ENCODE data around the gene LPO. TPM values are rescaled to one million over a fixed set of nuclear protein-coding genes. Genes with fewer than 3 reads are reported as not detected.

Gene LPO
- total RNA-seq, 2 donors from 2014 or later = not detected

- Histone ChIP-seq H3K9me3 (no peaks in the 10 kb centered on the region), H3K4me1 (ENCODE audit: control insufficient read depth in 1 of 2, low read depth in 2 of 2) (no peaks in the 10 kb centered on the region), H3K4me3 (no peak overlapping the region), H3K27me3 (replicated peaks; ENCODE audit: insufficient read depth) (no peaks in the 10 kb centered on the region), H3K27ac (no peak overlapping the region), H3K36me3 (peaks cover 11% of the 10 kb centered on the region)
- no peak for TF ChIP-seq CTCF (IDR thresholded peaks at IDR 0.05)
- no peak for DNase-seq (ENCODE audit: low spot score)
- no peak for ATAC-seq (ENCODE audit: insufficient number of reproducible peaks, low FRiP score, low read depth)
Observed at GRCh38 chr17:58205936-58206335, 32.4 kb upstream of the LPO start.

- no peaks in the 10 kb centered on the region for H3K9me3 ChIP-seq
- H3K27ac ChIP-seq = no peak overlapping the region
- peaks cover 17% of the 10 kb centered on the region for H3K36me3 ChIP-seq
- no peak for ATAC-seq (ENCODE audit: insufficient number of reproducible peaks, low FRiP score, low read depth)
- H3K4me1 ChIP-seq (ENCODE audit: control insufficient read depth in 1 of 2, low read depth in 2 of 2) = no peaks in the 10 kb centered on the region
- H3K27me3 ChIP-seq (replicated peaks; ENCODE audit: insufficient read depth) = no peaks in the 10 kb centered on the region
- no peak overlapping the region for H3K4me3 ChIP-seq
- DNase-seq (ENCODE audit: low spot score) = no peak
- TF ChIP-seq CTCF (IDR thresholded peaks at IDR 0.05) = no peak
Observed at GRCh38 chr17:58207451-58207850, 30.9 kb upstream of the LPO start.

- H3K9me3 ChIP-seq = no peaks in the 10 kb centered on the region
- no peak for TF ChIP-seq CTCF (IDR thresholded peaks at IDR 0.05)
- no peaks in the 10 kb centered on the region for H3K27me3 ChIP-seq (replicated peaks; ENCODE audit: insufficient read depth)
- H3K4me3 ChIP-seq = no peak overlapping the region
- H3K27ac ChIP-seq = no peak overlapping the region
- DNase-seq (ENCODE audit: low spot score) = no peak
- ATAC-seq (ENCODE audit: insufficient number of reproducible peaks, low FRiP score, low read depth) = no peak
- H3K4me1 ChIP-seq (ENCODE audit: control insufficient read depth in 1 of 2, low read depth in 2 of 2) = no peaks in the 10 kb centered on the region
- H3K36me3 ChIP-seq = peaks cover 25% of the 10 kb centered on the region
Observed at GRCh38 chr17:58208344-58208743, 30.0 kb upstream of the LPO start.

- Histone ChIP-seq H3K27me3 (replicated peaks; ENCODE audit: insufficient read depth) (no peaks in the 10 kb centered on the region), H3K4me1 (ENCODE audit: control insufficient read depth in 1 of 2, low read depth in 2 of 2) (no peaks in the 10 kb centered on the region), H3K4me3 (no peak overlapping the region), H3K9me3 (no peaks in the 10 kb centered on the region), H3K36me3 (peaks cover 23% of the 10 kb centered on the region), H3K27ac (no peak overlapping the region)
- no peak for TF ChIP-seq CTCF (IDR thresholded peaks at IDR 0.05)
- DNase-seq (ENCODE audit: low spot score) (no peak), ATAC-seq (ENCODE audit: insufficient number of reproducible peaks, low FRiP score, low read depth) (no peak)
Observed at GRCh38 chr17:58210922-58211321, 27.5 kb upstream of the LPO start.

GRCh38 chr17:58215685-58216084 is 22.7 kb upstream of the LPO start:
- Histone ChIP-seq H3K27ac (no peak overlapping the region), H3K9me3 (no peaks in the 10 kb centered on the region), H3K4me1 (ENCODE audit: control insufficient read depth in 1 of 2, low read depth in 2 of 2) (peaks cover 5 to 8% of the 10 kb centered on the region in 2 donors), H3K27me3 (replicated peaks; ENCODE audit: insufficient read depth) (no peaks in the 10 kb centered on the region), H3K4me3 (no peak overlapping the region), H3K36me3 (peaks cover 13% of the 10 kb centered on the region)
- ATAC-seq (ENCODE audit: insufficient number of reproducible peaks, low FRiP score, low read depth) (no peak), DNase-seq (ENCODE audit: low spot score) (no peak)
- TF ChIP-seq CTCF (IDR thresholded peaks at IDR 0.05) = no peak
